HFFc6 (cell line): ENCODE results near the gene FBP2. TPM values are rescaled to one million over a fixed set of nuclear protein-coding genes. Genes with fewer than 3 reads are reported as not detected.

Experiments
- DNase-seq: peaks from one replicate; pipeline ENCODE4 v3.0.0-alpha.2; 2018
- H3K27ac Mint-ChIP-seq: 2 replicates; pipeline ENCODE4 v1.8.0; 2020; ENCODE audit warnings: mild to moderate bottlenecking, mixed read lengths
- H3K27me3 Mint-ChIP-seq: 2 replicates; pipeline ENCODE4 v1.8.0; 2021; ENCODE audit warnings: mild to moderate bottlenecking, moderate library complexity, mixed read lengths; ENCODE audit not compliant: insufficient read depth
- H3K36me3 Mint-ChIP-seq: 2 replicates; pipeline ENCODE4 v1.8.0; 2021; ENCODE audit warnings: low read depth, mixed read lengths
- H3K4me1 Mint-ChIP-seq: 2 replicates; pipeline ENCODE4 v1.8.0; 2020; ENCODE audit warnings: low read depth, mixed read lengths
- H3K4me3 Mint-ChIP-seq: 2 replicates; pipeline ENCODE4 v1.8.0; 2020; ENCODE audit warnings: mild to moderate bottlenecking, moderate library complexity, mixed read lengths
- H3K9me3 Mint-ChIP-seq: 2 replicates; pipeline ENCODE4 v1.8.0; 2020; ENCODE audit warnings: mild to moderate bottlenecking, mixed read lengths
- CTCF ChIP-seq: fragments of 200-600 bp; sonication (generic); IDR thresholded peaks from 2 replicates; pipeline ENCODE4 v1.5.0; 2021; ENCODE audit warnings: antibody characterized with exemption, mild to moderate bottlenecking
- total RNA-seq, 6 experiments: library from RNA; stranded (reverse); fragmentation: NEBNext Ultra II Directional; extraction: Animal tissue kit (Norgen Biotek cat#: 25700); gene quantifications; 2 replicates in 1 of 6; 3 replicates in 5 of 6; pipeline ENCODE4 v1.2.3, GENCODE V29; 2021

Gene FBP2
- total RNA-seq, 6 experiments from 2014 or later: not detected

GRCh38 chr9:94638335-94639060 is 44.9 kb upstream of the FBP2 start:
- H3K27me3 Mint-ChIP-seq: peaks cover 47% of the 10 kb centered on the region
- 0 out of 2 replicates have a peak, but pooled peaks cover 5% of the 10 kb centered on the region for H3K4me1 Mint-ChIP-seq
- TF ChIP-seq CTCF: no peak
- H3K9me3 Mint-ChIP-seq: no peaks in the 10 kb centered on the region
- peak overlapping the region; percentile 68 for H3K4me3 Mint-ChIP-seq
- no peak overlapping the region for H3K27ac Mint-ChIP-seq
- H3K36me3 Mint-ChIP-seq: peaks cover 3% of the 10 kb centered on the region; the same call in 1 of the 2 replicates
- no peak for DNase-seq

GRCh38 chr9:94632737-94633136 is 39.1 kb upstream of the FBP2 start:
- Mint-ChIP-seq H3K9me3 (no peaks in the 10 kb centered on the region), H3K4me1 (peaks cover 9% of the 10 kb centered on the region), H3K36me3 (no peaks in the 10 kb centered on the region), H3K4me3 (no peak overlapping the region), H3K27ac (no peak overlapping the region), H3K27me3 (peaks cover 59% of the 10 kb centered on the region)
- TF ChIP-seq CTCF: no peak
- peak; percentile 14 for DNase-seq

DNA sequence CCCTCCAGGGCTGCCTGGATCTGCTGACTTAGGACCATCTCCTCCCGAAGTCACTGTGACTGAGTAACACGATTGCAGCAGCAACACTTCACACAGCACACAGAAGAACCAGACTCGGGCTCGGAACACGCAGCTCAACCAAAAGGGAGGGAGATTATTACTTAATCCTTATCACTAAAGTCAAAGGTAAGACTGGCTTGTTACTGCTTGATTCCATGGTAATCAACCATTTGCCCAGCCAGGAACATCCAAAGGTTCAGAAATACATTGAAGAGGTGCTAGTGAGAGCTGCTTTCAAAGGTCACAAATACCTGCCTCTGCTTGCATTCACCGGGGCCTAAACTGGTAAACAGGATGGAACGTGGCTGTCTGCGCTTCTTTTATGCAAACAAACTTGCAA is 38.0 kb upstream of the FBP2 start:
- Mint-ChIP-seq H3K4me3 (no peak overlapping the region), H3K36me3 (no peaks in the 10 kb centered on the region), H3K27ac (no peak overlapping the region), H3K9me3 (no peaks in the 10 kb centered on the region), H3K4me1 (peaks cover 9% of the 10 kb centered on the region), H3K27me3 (peaks cover 53% of the 10 kb centered on the region)
- no peak for TF ChIP-seq CTCF
- no peak for DNase-seq

GRCh38 chr9:94630833-94631232 is 37.2 kb upstream of the FBP2 start:
- Mint-ChIP-seq H3K27me3 (peaks cover 56% of the 10 kb centered on the region), H3K36me3 (no peaks in the 10 kb centered on the region), H3K4me3 (no peak overlapping the region), H3K4me1 (peaks cover 9% of the 10 kb centered on the region), H3K9me3 (no peaks in the 10 kb centered on the region), H3K27ac (no peak overlapping the region)
- TF ChIP-seq CTCF: no peak
- DNase-seq: no peak

- no peak overlapping the region for H3K4me3 Mint-ChIP-seq
- peaks cover 52% of the 10 kb centered on the region for H3K27me3 Mint-ChIP-seq
- peaks cover 9% of the 10 kb centered on the region for H3K4me1 Mint-ChIP-seq
- no peak for DNase-seq
- no peaks in the 10 kb centered on the region for H3K9me3 Mint-ChIP-seq
- no peak for TF ChIP-seq CTCF
- no peak overlapping the region for H3K27ac Mint-ChIP-seq
- no peaks in the 10 kb centered on the region for H3K36me3 Mint-ChIP-seq
These were observed 36.7 kb upstream of the FBP2 start for GRCh38 chr9:94630281-94630680.
